Loucy (cell line): Measurements from ENCODE around the gene PEX5L.

Source experiments
- H2AFZ ChIP-seq: fragments of 200-600 bp; sonication (generic); 2 replicates; pipeline ENCODE4 v1.6.0; 2016; ENCODE audit warnings: antibody characterized with exemption, mild to moderate bottlenecking, low read length, moderate library complexity
- H3F3A ChIP-seq: fragments of 200-600 bp; 2 replicates; pipeline ENCODE4 v1.6.0; 2016; ENCODE audit warnings: antibody characterized with exemption, low read depth, mild to moderate bottlenecking
- H3K27me3 ChIP-seq: fragments of 200-600 bp; sonication (generic); 2 replicates; pipeline ENCODE4 v1.6.1; 2014; ENCODE audit warnings: low read length, mild to moderate bottlenecking; ENCODE audit not compliant: insufficient read depth, poor library complexity, severe bottlenecking
- H3K36me3 ChIP-seq: fragments of 200-600 bp; sonication (generic); 2 replicates; pipeline ENCODE4 v1.6.1; 2016; ENCODE audit warnings: low read length; ENCODE audit not compliant: insufficient read depth
- H3K4me1 ChIP-seq: fragments of 200-600 bp; sonication (generic); 2 replicates; pipeline ENCODE4 v1.5.1; 2014; ENCODE audit warnings: low read length, mild to moderate bottlenecking; ENCODE audit not compliant: insufficient read depth, poor library complexity, severe bottlenecking
- H3K4me2 ChIP-seq: fragments of 200-600 bp; sonication (generic); 2 replicates; pipeline ENCODE4 v1.6.0; 2014; ENCODE audit warnings: antibody characterized with exemption, low read length, low read depth, mild to moderate bottlenecking; ENCODE audit not compliant: poor library complexity, severe bottlenecking
- H3K4me3 ChIP-seq: fragments of 200-600 bp; sonication (generic); 2 replicates; pipeline ENCODE4 v1.5.1; 2014; ENCODE audit warnings: low read length, mild to moderate bottlenecking, mixed read lengths; ENCODE audit not compliant: poor library complexity, severe bottlenecking
- H3K79me2 ChIP-seq: fragments of 200-600 bp; sonication (generic); 2 replicates; pipeline ENCODE4 v1.6.1; 2014; ENCODE audit warnings: low read length; ENCODE audit not compliant: insufficient read depth
- H3K9ac ChIP-seq: fragments of 200-600 bp; sonication (generic); 2 replicates; pipeline ENCODE4 v1.6.0; 2014; ENCODE audit warnings: mild to moderate bottlenecking, low read depth, low read length, moderate library complexity; ENCODE audit not compliant: poor library complexity, severe bottlenecking
- H3K9me2 ChIP-seq: fragments of 200-600 bp; sonication (generic); replicated peaks from 2 replicates; pipeline ENCODE4 v1.6.1; 2016; ENCODE audit warnings: low read depth, low read length, mixed read lengths
- H3K9me3 ChIP-seq: fragments of 200-600 bp; sonication (generic); 2 replicates; pipeline ENCODE4 v1.6.1; 2014; ENCODE audit warnings: mild to moderate bottlenecking, antibody characterized with exemption, low read length, low read depth; ENCODE audit not compliant: insufficient read depth
- H4K20me1 ChIP-seq: fragments of 200-600 bp; sonication (generic); 2 replicates; pipeline ENCODE4 v1.6.0; 2014; ENCODE audit warnings: antibody characterized with exemption, low read length, mild to moderate bottlenecking; ENCODE audit not compliant: insufficient read depth, poor library complexity, severe bottlenecking
- CTCF ChIP-seq: fragments of 200-600 bp; sonication (generic); conservative IDR thresholded peaks from 2 replicates; pipeline ENCODE4 v1.5.1; 2014; ENCODE audit warnings: mild to moderate bottlenecking, antibody characterized with exemption, low read length
- EZH2phosphoT487 ChIP-seq: fragments of 200-600 bp; IDR thresholded peaks from 2 replicates; pipeline ENCODE4 v1.6.1; 2018; ENCODE audit warnings: antibody characterized with exemption, mild to moderate bottlenecking, moderate library complexity, borderline replicate concordance

The PEX5L gene

GRCh38 chr3:179949412-179949811, 87.3 kb downstream of the PEX5L start:
- Histone ChIP-seq H3K4me2 (no peak overlapping the region), H2AFZ (no peak overlapping the region), H3K79me2 (no peaks in the 10 kb centered on the region), H3K9me2 (no peaks in the 10 kb centered on the region), H3K9ac (no peak overlapping the region), H3K9me3 (no peaks in the 10 kb centered on the region), H3K4me3 (no peak overlapping the region), H4K20me1 (no peaks in the 10 kb centered on the region), H3F3A (no peaks in the 10 kb centered on the region), H3K36me3 (no peaks in the 10 kb centered on the region), H3K4me1 (peaks cover 45% of the 10 kb centered on the region), H3K27me3 (no peaks in the 10 kb centered on the region)
- TF ChIP-seq CTCF, result no peak
- TF ChIP-seq EZH2phosphoT487, result no peak

- no peaks in the 10 kb centered on the region for H3K9me3 ChIP-seq
- H3K27me3 ChIP-seq, result no peaks in the 10 kb centered on the region
- no peak for TF ChIP-seq EZH2phosphoT487
- no peak for TF ChIP-seq CTCF
- H3K36me3 ChIP-seq, result no peaks in the 10 kb centered on the region
- no peak overlapping the region for H3K9ac ChIP-seq
- peaks cover 38% of the 10 kb centered on the region for H3K4me1 ChIP-seq
- no peaks in the 10 kb centered on the region for H3K79me2 ChIP-seq
- no peak overlapping the region for H3K4me3 ChIP-seq
- no peaks in the 10 kb centered on the region for H3K9me2 ChIP-seq
- no peaks in the 10 kb centered on the region for H4K20me1 ChIP-seq
- H2AFZ ChIP-seq, result no peak overlapping the region
- H3F3A ChIP-seq, result no peaks in the 10 kb centered on the region
- H3K4me2 ChIP-seq, result no peak overlapping the region
Observed at GRCh38 chr3:179948740-179949139, 88.0 kb downstream of the PEX5L start.

- no peaks in the 10 kb centered on the region for H3K9me2 ChIP-seq
- no peaks in the 10 kb centered on the region for H4K20me1 ChIP-seq
- peaks cover 21% of the 10 kb centered on the region for H3K4me1 ChIP-seq
- no peaks in the 10 kb centered on the region for H3K9me3 ChIP-seq
- H3K9ac ChIP-seq, result no peak overlapping the region
- no peaks in the 10 kb centered on the region for H3K79me2 ChIP-seq
- H3K36me3 ChIP-seq, result no peaks in the 10 kb centered on the region
- H2AFZ ChIP-seq, result no peak overlapping the region
- H3F3A ChIP-seq, result no peaks in the 10 kb centered on the region
- TF ChIP-seq EZH2phosphoT487, result no peak
- no peak for TF ChIP-seq CTCF
- H3K4me3 ChIP-seq, result no peak overlapping the region
- no peaks in the 10 kb centered on the region for H3K27me3 ChIP-seq
- no peak overlapping the region for H3K4me2 ChIP-seq
Observed at GRCh38 chr3:179945569-179945968, 91.2 kb downstream of the PEX5L start.
